IPS DF 6.9 (cell line): Measurements from ENCODE around the gene FOXL3.

Experiments used
- DNase-seq: peaks from one replicate; pipeline ENCODE4 v3.0.0-alpha.2; 2013; ENCODE audit warnings: low read depth, low spot score
- H3K27ac ChIP-seq: one replicate; pipeline ENCODE4 v1.5.1; 2013; ENCODE audit warnings: low read length, control low read depth
- H3K27me3 ChIP-seq: 2 replicates; pipeline ENCODE4 v1.6.1; 2013; ENCODE audit warnings: mild to moderate bottlenecking, low read length; ENCODE audit not compliant: control insufficient read depth, insufficient read depth
- H3K36me3 ChIP-seq: 2 replicates; pipeline ENCODE4 v1.6.1; 2013; ENCODE audit warnings: low read length; ENCODE audit not compliant: control insufficient read depth, insufficient read depth
- H3K4me1 ChIP-seq: 2 replicates; pipeline ENCODE4 v1.6.1; 2013; ENCODE audit warnings: low read length; ENCODE audit not compliant: control insufficient read depth, insufficient read depth
- H3K4me3 ChIP-seq: 2 replicates; pipeline ENCODE4 v1.5.1; 2013; ENCODE audit warnings: mild to moderate bottlenecking, low read length
- H3K9me3 ChIP-seq: 2 replicates; pipeline ENCODE4 v1.6.1; 2013; ENCODE audit warnings: low read length, inconsistent platforms; ENCODE audit not compliant: control insufficient read depth, insufficient read depth
- WGBS: extraction: QIAGEN DNeasy Blood & Tissue Kit; methylation state at CpG from one replicate; pipeline ENCODE4 v1.1.7; 2013; ENCODE audit warnings: mixed read lengths, missing lambda C conversion rate; ENCODE audit not compliant: insufficient read length, insufficient coverage; 5-methylcytosine and 5-hydroxymethylcytosine counted together

Gene FOXL3

DNA sequence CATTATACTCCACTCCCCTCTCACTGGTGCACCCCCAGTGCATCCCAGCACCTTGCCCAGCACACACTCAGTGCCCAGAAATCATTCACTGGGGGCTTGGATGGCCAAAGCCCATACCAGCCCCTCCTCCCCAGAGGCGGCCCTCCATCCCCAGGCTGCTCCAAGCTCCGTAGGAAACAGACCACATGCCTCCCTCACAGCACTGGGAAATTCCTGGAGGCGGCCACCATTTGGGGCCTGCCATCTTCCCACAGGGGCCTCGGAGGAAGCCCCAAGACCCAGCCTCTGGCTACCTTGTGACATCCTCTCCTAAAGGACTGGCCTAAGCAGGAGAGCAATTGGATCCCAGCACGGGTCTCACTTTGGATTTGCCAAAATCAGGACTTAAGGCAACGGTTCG is 49.7 kb downstream of the FOXL3 start:
- H3K36me3 ChIP-seq, result no peaks in the 10 kb centered on the region
- WGBS, result no CpG with 5 or more reads among the region's 7 CpGs
- H3K27ac ChIP-seq, result no peak overlapping the region
- H3K4me1 ChIP-seq, result no peaks in the 10 kb centered on the region
- no peak overlapping the region for H3K4me3 ChIP-seq
- no peak for DNase-seq
- no peaks in the 10 kb centered on the region for H3K27me3 ChIP-seq
- no peaks in the 10 kb centered on the region for H3K9me3 ChIP-seq

DNA sequence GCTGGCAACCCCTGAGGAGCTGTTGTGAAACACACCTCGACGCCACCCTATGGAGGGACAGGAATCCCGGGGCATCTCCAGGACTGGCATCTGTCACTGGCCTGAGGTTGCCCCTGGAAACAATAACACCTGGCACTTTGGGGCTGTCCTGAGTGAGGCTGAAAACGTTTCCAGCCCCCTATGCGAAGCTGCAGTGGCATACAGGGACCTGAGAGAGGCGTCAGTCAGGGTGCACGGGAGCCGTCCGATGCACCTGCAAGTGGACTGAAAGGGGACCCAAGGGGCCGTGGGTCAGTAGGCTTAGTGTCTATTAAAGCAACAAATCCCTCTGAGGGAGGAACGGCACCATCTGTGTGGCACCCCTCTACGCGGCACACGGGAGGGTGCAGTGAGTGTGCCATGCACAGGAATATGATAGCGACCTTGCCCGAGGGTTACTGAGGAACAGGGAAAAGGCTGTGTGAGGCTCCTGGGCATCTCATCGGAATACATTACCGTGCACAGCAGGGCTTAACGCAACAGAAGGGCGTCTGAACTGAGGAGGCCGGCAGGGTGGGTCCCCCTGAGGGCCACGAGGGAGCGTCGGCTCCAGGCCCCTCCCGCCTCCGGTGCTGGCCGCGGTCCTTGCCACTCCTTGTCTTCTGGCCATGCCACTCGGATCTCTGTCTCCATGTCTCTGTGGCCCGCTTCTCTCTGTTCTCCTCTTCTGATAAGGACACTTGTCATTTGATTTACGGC is 50.4 kb downstream of the FOXL3 start:
- Histone ChIP-seq H3K36me3 (no peaks in the 10 kb centered on the region), H3K4me1 (no peaks in the 10 kb centered on the region), H3K4me3 (no peak overlapping the region), H3K27ac (no peak overlapping the region), H3K9me3 (no peaks in the 10 kb centered on the region), H3K27me3 (no peaks in the 10 kb centered on the region)
- no CpG with 5 or more reads among the region's 31 CpGs for WGBS
- DNase-seq, result no peak
